Vagina (tissue), 2 donors: Measurements from ENCODE around the gene LAMA2.

Source experiments
- CTCF ChIP-seq, 3 experiments: fragments of 450-650 bp in 2 of 3; fragments of 200-600 bp in 1 of 3; sonication (generic) in 1 of 3; IDR thresholded peaks; one replicate each; pipeline ENCODE4 v1.5.1; 2017 to 2019; ENCODE audit warnings: antibody characterized with exemption in 3 of 3, mild to moderate bottlenecking in 2 of 3, moderate library complexity in 2 of 3
- POLR2A ChIP-seq, 2 donors: fragments of 450-650 bp; IDR thresholded peaks; one replicate each; pipeline ENCODE4 v1.6.1; 2017; ENCODE audit warnings: antibody characterized with exemption in 2 of 2, mild to moderate bottlenecking in 2 of 2, moderate library complexity in 2 of 2

DNA sequence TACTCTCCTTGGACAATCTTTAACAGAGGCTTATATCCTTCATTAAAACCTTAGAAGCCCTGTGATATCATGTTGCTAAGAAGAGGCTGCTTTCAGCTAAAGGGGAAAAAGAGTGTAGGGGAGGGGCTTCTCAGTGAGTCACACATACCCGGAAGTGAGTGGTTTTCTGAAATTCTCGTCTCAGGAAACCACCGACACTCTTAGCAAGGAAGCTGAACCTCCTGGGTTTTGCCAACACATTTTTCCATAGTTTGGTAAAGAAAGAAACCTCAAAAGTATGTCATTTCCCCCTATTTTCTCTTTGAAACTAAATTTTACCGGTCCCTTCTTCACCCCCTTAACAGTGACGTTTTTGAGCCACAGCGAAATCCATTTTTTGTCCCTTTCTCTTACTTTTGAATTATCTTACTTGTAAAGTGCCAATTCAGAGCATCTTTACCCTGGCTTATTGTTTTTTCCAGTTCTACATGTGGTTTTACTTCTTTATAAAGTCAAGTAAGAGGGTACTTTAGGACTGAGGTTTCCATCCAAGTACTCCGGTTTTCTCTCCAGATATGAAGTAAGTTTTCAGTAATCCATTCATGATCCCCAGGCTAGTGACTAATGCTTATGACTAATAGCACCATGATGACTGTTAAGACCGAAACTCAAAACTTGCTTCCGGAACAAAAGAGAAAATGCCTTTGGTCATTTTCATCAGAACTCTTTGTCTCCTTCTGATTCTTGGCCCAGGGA lies 607.8 kb downstream of the LAMA2 start:
- no peak for TF ChIP-seq CTCF (IDR thresholded peaks at IDR 0.05)
- no peak for TF ChIP-seq POLR2A (IDR thresholded peaks at IDR 0.05)
